HepG2 (cell line): ENCODE measurements around the gene GRK6. TPM values are rescaled to one million over a fixed set of nuclear protein-coding genes. Genes with fewer than 3 reads are reported as not detected.

Experiments
- ARID2 ChIP-seq: sonication (generic); formaldehyde crosslinking; IDR thresholded peaks from 2 replicates; pipeline ENCODE4 v1.8.1; 2022; ENCODE audit warnings: mild to moderate bottlenecking, missing genetic modification reagents, borderline replicate concordance
- DR1 ChIP-seq: sonication (generic); formaldehyde crosslinking; IDR thresholded peaks from 2 replicates; pipeline ENCODE4 v1.8.0; 2021; ENCODE audit warnings: mild to moderate bottlenecking, missing genetic modification reagents, inconsistent platforms
- HMG20B ChIP-seq: conservative IDR thresholded peaks from 2 replicates; pipeline ENCODE4 v1.6.1; 2016; ENCODE audit warnings: missing genetic modification reagents, missing compliant biosample characterization
- MXI1 ChIP-seq: IDR thresholded peaks from 3 replicates; pipeline ENCODE4 v1.6.1; 2012; ENCODE audit warnings: low read depth, low read length, inconsistent platforms, borderline replicate concordance
- NBN ChIP-seq: fragments of 450-650 bp; conservative IDR thresholded peaks from 2 replicates; pipeline ENCODE4 v1.6.1; 2017
- RFX3 ChIP-seq: IDR thresholded peaks from 2 replicates; pipeline ENCODE4 v1.6.1; 2016; ENCODE audit warnings: missing biosample characterization, missing genetic modification reagents
- TBX3 ChIP-seq: fragments of 450-650 bp; IDR thresholded peaks from 2 replicates; pipeline ENCODE4 v1.6.1; 2017; ENCODE audit warnings: antibody characterized with exemption, mild to moderate bottlenecking, inconsistent platforms, borderline replicate concordance
- ZMYM3 ChIP-seq: sonication (generic); formaldehyde crosslinking; IDR thresholded peaks from 2 replicates; pipeline ENCODE4 v1.5.1; 2020; ENCODE audit warnings: mild to moderate bottlenecking, missing genetic modification reagents
- ZNF160 ChIP-seq: sonication (generic); formaldehyde crosslinking; IDR thresholded peaks from 2 replicates; pipeline ENCODE4 v1.8.0; 2022; ENCODE audit warnings: mild to moderate bottlenecking, inconsistent platforms, missing genetic modification reagents
- ZNF615 ChIP-seq: sonication (generic); formaldehyde crosslinking; IDR thresholded peaks from 2 replicates; pipeline ENCODE4 v1.5.0; 2020; ENCODE audit warnings: mild to moderate bottlenecking, missing genetic modification reagents, borderline replicate concordance
- ZNF792 ChIP-seq: IDR thresholded peaks from 2 replicates; pipeline ENCODE4 v1.6.1; 2016
- ZNF879 ChIP-seq: sonication (generic); formaldehyde crosslinking; IDR thresholded peaks from 2 replicates; pipeline ENCODE4 v1.8.1; 2023; ENCODE audit warnings: missing genetic modification reagents
- polyA plus RNA-seq, 8 experiments: library from polyadenylated mRNA; depleted of rRNA in 3 of 8; stranded (reverse) in 7 of 8; unstranded in 1 of 8; fragments of >200 nt; fragmentation: Illumina TruSeq in 4 of 8; extraction: Trizol in 4 of 8; gene quantifications; 2 replicates each; pipeline versions ENCODE4 v1.2.1 to v1.2.3, GENCODE V29; 2011 to 2016; ENCODE audit warnings: low read depth in 4 of 8, missing spikeins in 1 of 8, mixed read lengths in 1 of 8; ENCODE audit not compliant: insufficient read depth in 1 of 8
- total RNA-seq, 5 experiments: library from RNA; depleted of rRNA; stranded (reverse); fragments of >200 nt; fragmentation: Illumina TruSeq; extraction: Trizol; gene quantifications; 2 replicates each; pipeline ENCODE4 v1.2.3, GENCODE V29; 2016; ENCODE audit warnings: low read depth in 1 of 5
- TF ChIP-seq, protein P1 (sequence below): sonication (generic); formaldehyde crosslinking; IDR thresholded peaks from 2 replicates; pipeline ENCODE4 v1.8.1; 2023; ENCODE audit warnings: missing genetic modification reagents, inconsistent platforms, borderline replicate concordance
- TF ChIP-seq, protein P2 (sequence below): sonication (generic); formaldehyde crosslinking; IDR thresholded peaks from 2 replicates; pipeline ENCODE4 v1.5.0; 2020; ENCODE audit warnings: mild to moderate bottlenecking, low read depth, missing genetic modification reagents, borderline replicate concordance
- TF ChIP-seq, protein P3 (sequence below): sonication (generic); formaldehyde crosslinking; IDR thresholded peaks from 2 replicates; pipeline ENCODE4 v1.4.0; 2020; ENCODE audit warnings: missing genetic modification reagents, borderline replicate concordance
- TF ChIP-seq, protein P4 (sequence below): sonication (generic); formaldehyde crosslinking; IDR thresholded peaks from 2 replicates; pipeline ENCODE4 v1.4.0; 2020; ENCODE audit warnings: missing genetic modification reagents

GRK6 gene
- total and polyA plus RNA-seq, 2 of the 13 experiments (the other 11 are each of a cell fraction or from before 2014, with no cell fraction given), result 13.2 to 19.9 TPM

DNA sequence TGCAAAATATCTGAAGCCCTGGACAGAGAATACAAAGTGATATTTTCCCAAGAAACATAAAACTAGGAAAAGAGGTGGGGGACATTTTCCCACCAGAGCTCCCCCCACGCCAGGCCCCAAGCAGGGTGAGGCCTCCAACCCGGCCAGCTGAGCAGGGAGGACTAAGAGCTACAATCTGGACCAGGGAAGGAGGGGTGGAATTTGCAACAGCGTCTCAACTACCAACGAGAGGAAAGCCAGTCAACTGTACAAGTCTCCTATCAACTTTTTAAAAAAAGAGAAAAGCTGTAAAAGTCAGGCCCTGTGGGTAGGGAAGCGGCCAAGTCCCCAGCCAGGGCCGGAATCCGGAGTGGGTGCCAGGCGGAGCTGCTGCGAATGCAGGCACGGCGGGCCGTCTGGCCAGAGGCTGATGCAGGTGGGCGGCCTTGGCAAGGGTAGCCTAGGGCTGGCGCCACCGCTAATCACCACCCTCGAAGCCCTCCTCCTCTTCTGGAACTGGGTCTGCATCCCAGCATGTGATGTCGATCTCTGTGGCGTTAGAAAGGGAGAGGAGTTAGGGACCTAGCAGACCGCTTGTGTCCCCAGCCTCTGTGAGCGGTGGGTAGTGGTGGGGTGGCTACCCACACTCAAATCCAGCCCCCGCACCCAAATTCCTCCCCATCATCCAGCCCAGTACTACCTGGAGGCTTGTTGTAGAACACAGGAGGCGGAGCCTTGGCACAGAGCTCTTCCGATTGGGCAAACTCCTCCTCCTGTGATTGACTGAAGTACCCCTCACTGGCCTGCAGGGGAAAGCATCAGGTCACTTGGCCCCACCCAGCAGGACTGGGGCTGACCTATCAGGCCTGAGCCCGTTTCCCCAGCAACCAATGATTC, 30.7 kb downstream of the GRK6 start (continued):
- TF ChIP-seq ZNF792 (CRISPR knock-in tag) (no peak), ZNF879 (CRISPR knock-in tag) (no peak), ARID2 (CRISPR knock-in tag) (no peak), RFX3 (CRISPR knock-in tag) (peak; percentile 87), ZMYM3 (CRISPR knock-in tag) (no peak), HMG20B (no peak), ZNF615 (CRISPR knock-in tag) (no peak), MXI1 (peak; percentile 92; the same call in 2 of the 3 replicates), TBX3 (no peak), ZNF160 (CRISPR knock-in tag) (no peak), NBN (no peak), DR1 (CRISPR knock-in tag) (no peak)
- TF ChIP-seq, protein P1, sequence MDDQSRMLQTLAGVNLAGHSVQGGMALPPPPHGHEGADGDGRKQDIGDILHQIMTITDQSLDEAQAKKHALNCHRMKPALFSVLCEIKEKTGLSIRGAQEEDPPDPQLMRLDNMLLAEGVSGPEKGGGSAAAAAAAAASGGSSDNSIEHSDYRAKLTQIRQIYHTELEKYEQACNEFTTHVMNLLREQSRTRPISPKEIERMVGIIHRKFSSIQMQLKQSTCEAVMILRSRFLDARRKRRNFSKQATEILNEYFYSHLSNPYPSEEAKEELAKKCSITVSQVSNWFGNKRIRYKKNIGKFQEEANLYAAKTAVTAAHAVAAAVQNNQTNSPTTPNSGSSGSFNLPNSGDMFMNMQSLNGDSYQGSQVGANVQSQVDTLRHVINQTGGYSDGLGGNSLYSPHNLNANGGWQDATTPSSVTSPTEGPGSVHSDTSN, result no peak
- TF ChIP-seq, protein P2, sequence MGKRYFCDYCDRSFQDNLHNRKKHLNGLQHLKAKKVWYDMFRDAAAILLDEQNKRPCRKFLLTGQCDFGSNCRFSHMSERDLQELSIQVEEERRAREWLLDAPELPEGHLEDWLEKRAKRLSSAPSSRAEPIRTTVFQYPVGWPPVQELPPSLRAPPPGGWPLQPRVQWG (CRISPR knock-in tag), result no peak
- TF ChIP-seq, protein P3, sequence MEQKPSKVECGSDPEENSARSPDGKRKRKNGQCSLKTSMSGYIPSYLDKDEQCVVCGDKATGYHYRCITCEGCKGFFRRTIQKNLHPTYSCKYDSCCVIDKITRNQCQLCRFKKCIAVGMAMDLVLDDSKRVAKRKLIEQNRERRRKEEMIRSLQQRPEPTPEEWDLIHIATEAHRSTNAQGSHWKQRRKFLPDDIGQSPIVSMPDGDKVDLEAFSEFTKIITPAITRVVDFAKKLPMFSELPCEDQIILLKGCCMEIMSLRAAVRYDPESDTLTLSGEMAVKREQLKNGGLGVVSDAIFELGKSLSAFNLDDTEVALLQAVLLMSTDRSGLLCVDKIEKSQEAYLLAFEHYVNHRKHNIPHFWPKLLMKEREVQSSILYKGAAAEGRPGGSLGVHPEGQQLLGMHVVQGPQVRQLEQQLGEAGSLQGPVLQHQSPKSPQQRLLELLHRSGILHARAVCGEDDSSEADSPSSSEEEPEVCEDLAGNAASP, result no peak
- TF ChIP-seq, protein P4, sequence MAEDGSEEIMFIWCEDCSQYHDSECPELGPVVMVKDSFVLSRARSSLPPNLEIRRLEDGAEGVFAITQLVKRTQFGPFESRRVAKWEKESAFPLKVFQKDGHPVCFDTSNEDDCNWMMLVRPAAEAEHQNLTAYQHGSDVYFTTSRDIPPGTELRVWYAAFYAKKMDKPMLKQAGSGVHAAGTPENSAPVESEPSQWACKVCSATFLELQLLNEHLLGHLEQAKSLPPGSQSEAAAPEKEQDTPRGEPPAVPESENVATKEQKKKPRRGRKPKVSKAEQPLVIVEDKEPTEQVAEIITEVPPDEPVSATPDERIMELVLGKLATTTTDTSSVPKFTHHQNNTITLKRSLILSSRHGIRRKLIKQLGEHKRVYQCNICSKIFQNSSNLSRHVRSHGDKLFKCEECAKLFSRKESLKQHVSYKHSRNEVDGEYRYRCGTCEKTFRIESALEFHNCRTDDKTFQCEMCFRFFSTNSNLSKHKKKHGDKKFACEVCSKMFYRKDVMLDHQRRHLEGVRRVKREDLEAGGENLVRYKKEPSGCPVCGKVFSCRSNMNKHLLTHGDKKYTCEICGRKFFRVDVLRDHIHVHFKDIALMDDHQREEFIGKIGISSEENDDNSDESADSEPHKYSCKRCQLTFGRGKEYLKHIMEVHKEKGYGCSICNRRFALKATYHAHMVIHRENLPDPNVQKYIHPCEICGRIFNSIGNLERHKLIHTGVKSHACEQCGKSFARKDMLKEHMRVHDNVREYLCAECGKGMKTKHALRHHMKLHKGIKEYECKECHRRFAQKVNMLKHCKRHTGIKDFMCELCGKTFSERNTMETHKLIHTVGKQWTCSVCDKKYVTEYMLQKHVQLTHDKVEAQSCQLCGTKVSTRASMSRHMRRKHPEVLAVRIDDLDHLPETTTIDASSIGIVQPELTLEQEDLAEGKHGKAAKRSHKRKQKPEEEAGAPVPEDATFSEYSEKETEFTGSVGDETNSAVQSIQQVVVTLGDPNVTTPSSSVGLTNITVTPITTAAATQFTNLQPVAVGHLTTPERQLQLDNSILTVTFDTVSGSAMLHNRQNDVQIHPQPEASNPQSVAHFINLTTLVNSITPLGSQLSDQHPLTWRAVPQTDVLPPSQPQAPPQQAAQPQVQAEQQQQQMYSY, result no peak
